Stimulated activated CD8-positive, alpha-beta memory T cell treated with anti-CD3 and anti-CD28 coated beads, Interleukin-15, amount 100 ng/mL, for 1 hour (primary cell): ENCODE measurements around the gene PHACTR4.
"Not testable (repeated sequence)": the region's sequence is repeated elsewhere in the genome, so short reads cannot be mapped to it uniquely, and the experiment has no call there.

ENCODE experiments used
- DNase-seq: peaks from one replicate; pipeline ENCODE4 v3.0.0-alpha.2; 2020; ENCODE audit warnings: low read depth

PHACTR4 gene

GRCh38 chr1:28436211-28436769 lies 66.8 kb downstream of the PHACTR4 start:
- no peak for DNase-seq

GRCh38 chr1:28437264-28437923 lies 67.9 kb downstream of the PHACTR4 start:
- DNase-seq: no peak

DNA sequence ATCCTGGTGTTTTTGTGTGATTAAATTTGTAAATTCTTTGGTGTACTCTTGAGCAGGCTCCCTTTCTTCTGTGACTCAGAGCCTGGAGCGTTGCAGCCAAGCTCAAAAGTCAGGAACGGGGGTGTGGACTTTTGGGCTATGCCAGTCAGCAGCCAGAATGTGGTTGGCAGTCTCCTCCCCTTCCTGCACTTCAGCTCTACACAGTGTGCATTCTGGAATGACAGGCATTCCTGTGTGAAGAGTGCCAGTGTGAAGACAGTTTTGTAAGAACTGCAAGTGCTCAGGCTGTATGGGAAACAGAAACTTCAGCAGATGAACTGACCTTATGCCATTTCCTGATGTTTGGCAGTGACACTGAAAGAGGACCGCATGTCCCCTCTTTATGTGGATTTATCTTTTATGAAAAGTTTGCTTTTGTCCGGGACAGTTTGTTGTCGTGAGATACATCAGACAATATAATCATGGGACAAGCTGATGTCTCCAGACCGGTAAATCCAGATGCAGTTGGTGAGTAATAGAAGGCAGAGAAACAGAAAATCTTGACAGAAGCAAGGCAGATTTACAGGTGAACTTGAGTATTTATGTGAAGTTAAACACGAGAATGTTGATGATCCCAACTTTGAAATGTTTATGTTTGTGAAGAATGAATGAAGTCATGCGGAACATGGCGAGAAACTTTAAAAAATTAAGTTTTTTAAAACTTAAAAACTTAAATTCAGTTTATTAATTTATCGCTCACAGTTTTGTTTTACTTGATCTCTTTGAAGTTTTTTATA lies 68.6 kb downstream of the PHACTR4 start:
- no peak for DNase-seq

- no peak for DNase-seq
Measured at GRCh38 chr1:28439320-28439719, 69.8 kb downstream of the PHACTR4 start.

DNA sequence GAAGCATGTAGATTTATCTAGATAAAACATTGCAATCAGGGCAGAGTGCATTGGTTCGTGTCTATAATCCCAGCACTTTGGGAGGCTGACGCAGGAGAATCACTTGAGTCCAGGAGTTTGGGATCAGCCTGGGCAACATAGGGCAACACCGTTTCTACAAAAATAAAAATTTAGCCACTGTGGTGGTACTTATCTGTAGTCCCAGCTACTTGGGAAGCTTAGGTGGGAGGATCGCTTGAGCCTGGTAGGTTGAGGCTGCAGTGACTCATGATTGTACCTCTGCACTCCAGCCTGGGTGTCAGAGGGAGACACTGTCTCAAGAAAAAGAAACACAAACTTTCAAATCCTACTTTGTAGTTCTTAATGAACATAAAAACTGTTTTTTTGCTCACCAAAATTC lies 72.1 kb downstream of the PHACTR4 start:
- no peak for DNase-seq

- DNase-seq: no peak
Measured at GRCh38 chr1:28443550-28443949, 74.0 kb downstream of the PHACTR4 start.

DNA sequence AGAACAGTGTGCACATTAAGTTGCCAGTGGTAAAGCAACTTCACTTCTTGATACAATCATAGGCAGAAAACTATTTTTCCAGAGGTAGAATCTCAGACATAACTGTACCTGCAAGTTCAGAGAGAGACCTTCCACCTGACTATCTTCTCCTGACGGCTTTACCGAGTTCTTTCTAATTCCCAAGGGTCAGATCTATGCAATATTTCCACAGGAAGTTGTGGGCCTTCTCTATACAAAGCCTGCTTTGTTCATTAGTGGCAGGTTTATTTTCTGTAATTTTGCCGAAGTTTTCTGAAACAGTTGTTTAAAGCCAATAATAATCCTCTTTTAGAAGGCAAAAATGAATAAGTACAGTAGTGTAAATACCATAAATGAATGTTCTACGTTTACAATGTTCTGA lies 78.1 kb downstream of the PHACTR4 start:
- no peak for DNase-seq

- DNase-seq: not testable (repeated sequence)
Measured at GRCh38 chr1:28448094-28448611, 78.6 kb downstream of the PHACTR4 start.

DNA sequence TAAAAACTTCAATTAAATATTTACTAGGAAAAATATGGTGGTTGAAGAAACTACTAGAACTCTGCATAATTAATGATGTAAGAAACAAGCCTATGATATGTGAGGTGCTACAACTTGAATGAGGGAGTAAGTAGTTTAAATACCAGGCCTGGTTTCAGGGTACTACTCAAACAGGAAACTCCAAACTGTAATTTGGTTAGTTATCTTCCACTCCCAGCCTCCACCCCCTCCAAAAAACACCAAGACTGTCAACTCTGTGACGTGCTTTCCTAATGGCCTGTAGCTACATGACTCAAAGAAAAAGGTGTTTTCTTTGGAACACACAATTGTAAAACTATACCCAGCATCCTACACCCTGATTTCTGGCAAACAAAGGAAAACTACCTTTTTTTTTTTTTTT lies 80.4 kb downstream of the PHACTR4 start:
- no peak for DNase-seq

GRCh38 chr1:28450561-28450960 lies 81.0 kb downstream of the PHACTR4 start:
- no peak for DNase-seq

- no peak for DNase-seq
Measured at GRCh38 chr1:28451011-28451410, 81.5 kb downstream of the PHACTR4 start.

- no peak for DNase-seq
Measured at GRCh38 chr1:28456078-28456477, 86.5 kb downstream of the PHACTR4 start.

DNA sequence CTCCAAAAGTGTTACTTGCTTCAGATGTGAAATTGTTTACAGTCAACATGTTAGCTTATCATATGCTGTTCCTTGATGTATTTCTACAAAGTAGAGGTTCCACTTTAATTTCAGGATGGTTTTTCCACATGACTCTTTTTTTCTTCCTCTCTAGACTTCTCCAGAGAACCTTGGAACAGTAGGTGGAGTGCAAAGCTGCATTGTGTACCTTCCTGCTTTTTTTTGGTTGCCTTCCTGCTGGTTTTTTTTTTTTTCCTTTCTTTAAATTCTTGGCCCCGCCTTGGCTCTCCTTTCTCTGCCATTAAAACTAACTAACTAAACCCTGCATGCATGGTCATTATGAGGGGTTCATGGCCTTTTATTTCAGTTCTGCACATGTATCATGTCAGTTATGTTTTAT lies 88.1 kb downstream of the PHACTR4 start:
- DNase-seq: no peak

GRCh38 chr1:28458237-28459228 lies 89.0 kb downstream of the PHACTR4 start:
- DNase-seq: no peak

DNA sequence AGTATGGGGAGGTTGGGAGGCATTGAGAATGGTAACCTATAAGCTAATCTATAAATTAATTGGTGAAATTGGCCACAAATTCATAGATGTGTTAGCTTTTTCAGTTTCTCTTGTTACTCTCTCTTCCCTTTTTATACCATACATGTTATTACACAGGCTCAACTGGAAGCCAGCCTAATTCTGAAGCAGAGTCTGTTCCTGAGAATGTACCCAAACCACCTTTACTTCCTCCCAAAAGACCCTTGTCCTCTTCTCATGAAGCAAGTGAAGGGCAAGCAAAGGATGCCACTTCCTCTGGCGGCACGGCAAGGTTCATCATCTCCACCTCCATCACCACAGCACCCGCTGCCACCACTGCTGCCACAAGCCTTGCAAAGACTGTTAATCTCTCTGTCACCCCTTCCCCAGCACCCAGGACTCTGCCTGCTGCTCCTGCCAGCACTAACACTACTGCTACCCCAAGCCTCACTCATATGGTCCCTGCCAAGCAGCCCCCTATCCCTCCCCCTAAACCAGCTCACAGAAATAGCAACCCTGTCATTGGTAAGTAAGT lies 96.8 kb downstream of the PHACTR4 start:
- DNase-seq: no peak

- DNase-seq: no peak
Measured at GRCh38 chr1:28470146-28470545, 100.6 kb downstream of the PHACTR4 start.

DNA sequence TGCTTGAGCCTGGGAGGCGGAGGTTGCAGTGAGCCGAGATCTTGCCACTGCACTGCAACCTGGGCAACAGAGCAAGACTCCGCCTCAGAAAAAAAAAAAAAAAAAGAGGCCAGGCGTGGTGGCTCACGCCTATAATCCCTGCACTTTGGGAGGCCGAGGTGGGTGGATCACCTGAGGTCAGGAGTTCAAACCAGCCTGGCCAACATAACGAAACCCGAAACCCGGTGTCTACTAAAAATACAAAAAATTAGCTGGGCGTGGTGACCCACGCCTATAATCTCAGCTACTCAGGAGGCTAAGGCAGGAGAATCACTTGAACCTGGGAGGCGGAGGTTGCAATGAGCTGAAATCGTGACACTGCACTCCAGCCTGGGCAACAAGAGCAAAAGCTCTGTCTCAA lies 110.0 kb downstream of the PHACTR4 start:
- not testable (repeated sequence) for DNase-seq

GRCh38 chr1:28480308-28480707 lies 110.8 kb downstream of the PHACTR4 start:
- no peak for DNase-seq

GRCh38 chr1:28482138-28482537 lies 112.6 kb downstream of the PHACTR4 start:
- no peak for DNase-seq

- no peak for DNase-seq
Measured at GRCh38 chr1:28482702-28483101, 113.2 kb downstream of the PHACTR4 start.

DNA sequence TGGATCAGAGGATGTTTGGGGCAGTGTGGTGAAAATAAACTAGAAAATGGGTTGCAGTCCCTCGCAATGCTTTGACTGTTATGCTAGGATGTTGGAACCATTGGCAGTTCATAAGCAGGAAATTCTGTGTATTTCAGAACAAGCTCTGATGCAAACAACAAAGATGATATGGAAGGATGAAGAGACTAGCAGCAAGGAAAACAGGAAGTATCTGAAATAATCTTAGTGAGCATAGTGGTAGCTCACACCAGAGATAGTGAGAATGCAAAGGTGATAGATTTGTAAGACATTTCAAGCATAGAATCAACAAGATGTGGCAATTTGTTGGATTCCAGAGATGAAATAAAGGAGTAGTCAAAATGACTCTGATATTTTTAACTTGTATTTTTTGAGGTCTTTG lies 125.2 kb downstream of the PHACTR4 start:
- no peak for DNase-seq

GRCh38 chr1:28499553-28499952 lies 130.0 kb downstream of the PHACTR4 start:
- no peak for DNase-seq
